Motor neuron (in vitro differentiated cells): ENCODE results near the gene SUN2. TPM values are rescaled to one million over a fixed set of nuclear protein-coding genes. Genes with fewer than 3 reads are reported as not detected.

ENCODE experiments used
- ATAC-seq, 8 experiments: fragments of 200-7000 bp; cut with Tn5 transposase; replicated peaks in 6 of 8; 2 replicates each; pipeline ENCODE4 v1.8.0; 2021; ENCODE audit warnings: mild to moderate bottlenecking in 8 of 8, moderate library complexity in 8 of 8
- H3K27ac ChIP-seq, 2 donors: fragments of 250-450 bp; sonication (Bioruptor Pico); 2 replicates each; pipeline ENCODE4 v1.9.0; 2021; ENCODE audit warnings: antibody characterized with exemption in 2 of 2, mild to moderate bottlenecking in 2 of 2, moderate library complexity in 1 of 2
- H3K4me1 ChIP-seq, 2 donors: fragments of 250-450 bp; sonication (Bioruptor Pico); replicated peaks in 1 of 2; 2 replicates each; pipeline ENCODE4 v1.6.1; 2021; ENCODE audit warnings: antibody characterized with exemption in 2 of 2, mild to moderate bottlenecking in 2 of 2, moderate library complexity in 1 of 2
- H3K4me3 ChIP-seq, 5 donors: fragments of 250-450 bp; sonication (Bioruptor Pico); 2 replicates each; pipeline ENCODE4 v1.9.0; 2021; ENCODE audit warnings: antibody characterized with exemption in 5 of 5, mild to moderate bottlenecking in 5 of 5, moderate library complexity in 4 of 5
- WGBS, 10 experiments: fragments of 450-650 bp; shearing (Covaris generic); methylation state at CpG; one replicate each; pipeline ENCODE4 v1.0.0; 2022; 5-methylcytosine and 5-hydroxymethylcytosine counted together
- in situ Hi-C, 9 experiments: fragments of 400-800 bp; cut with MboI; loops; one replicate each; pipeline ENCODE4 v1.15.0; 2021; ENCODE audit warnings: low sequenced_read_pairs in 9 of 9, low pct_unique_long_range_greater_than_20kb in 2 of 9; ENCODE audit not compliant: unreplicated experiment in 9 of 9
- total RNA-seq, 8 experiments: library from RNA; unstranded; fragments of 300-600 nt; gene quantifications; 2 replicates each; pipeline versions ENCODE4 v1.2.3 to v1.2.4, GENCODE V29; 2022

The SUN2 gene
- total RNA-seq, 8 experiments from 2014 or later = 29.8 to 49.9 (median 38.0) TPM

- Histone ChIP-seq H3K4me3 (no peak overlapping the region), H3K27ac (no peak overlapping the region), H3K4me1 (peaks cover 0 to under 1% of the 10 kb centered on the region in 2 donors)
- peak in 3 of 8 experiments; percentile 5 to 15 (median 11) for ATAC-seq
- in situ Hi-C loops = no loop called here
- WGBS, 10 experiments = 80 to 100% (median 92%) methylated on average over 1 to 2 of the region's 14 CpGs; no CpG with 5 or more reads in 5 of the 10 experiments
These were observed 7.2 kb downstream of the SUN2 start for GRCh38 chr22:38748487-38749136.

- 56 to 100% (median 94%) methylated on average over 1 to 6 of the region's 14 CpGs; no CpG with 5 or more reads in 3 of the 10 experiments for WGBS, 10 experiments
- no peaks in the 10 kb centered on the region for H3K4me1 ChIP-seq
- no peak for ATAC-seq
- no peak overlapping the region for H3K27ac ChIP-seq
- in situ Hi-C loops = no loop called here
- H3K4me3 ChIP-seq = no peak overlapping the region
These were observed 9.9 kb downstream of the SUN2 start for GRCh38 chr22:38745676-38746460.

GRCh38 chr22:38744981-38745380 is 10.8 kb downstream of the SUN2 start:
- no peak for ATAC-seq
- WGBS, 10 experiments = 90 to 100% (median 100%) methylated on average over 1 to 2 of the region's 6 CpGs; no CpG with 5 or more reads in 6 of the 10 experiments
- no peak overlapping the region for H3K4me3 ChIP-seq
- no peak overlapping the region for H3K27ac ChIP-seq
- H3K4me1 ChIP-seq = no peaks in the 10 kb centered on the region
- in situ Hi-C loops = no loop called here

GRCh38 chr22:38742176-38742942 is 13.4 kb downstream of the SUN2 start:
- H3K27ac ChIP-seq = no peak overlapping the region
- in situ Hi-C loops = no loop called here
- 80 to 100% (median 91%) methylated on average over 1 to 8 of the region's 25 CpGs; no CpG with 5 or more reads in 1 of the 10 experiments for WGBS, 10 experiments
- no peak overlapping the region for H3K4me3 ChIP-seq
- no peaks in the 10 kb centered on the region for H3K4me1 ChIP-seq
- ATAC-seq = no peak

- in situ Hi-C loops = no loop called here
These were observed 14.2 kb downstream of the SUN2 start for GRCh38 chr22:38741576-38741975.

GRCh38 chr22:38741166-38741565 is 14.6 kb downstream of the SUN2 start:
- in situ Hi-C loops = no loop called here
- 79 to 100% (median 88%) methylated on average over 1 to 7 of the region's 9 CpGs; no CpG with 5 or more reads in 7 of the 10 experiments for WGBS, 10 experiments
- Histone ChIP-seq H3K27ac (no peak overlapping the region), H3K4me1 (no peaks in the 10 kb centered on the region), H3K4me3 (no peak overlapping the region)
- no peak for ATAC-seq

More at GRCh38 chr22:38741576-38741975, 14.2 kb downstream of the SUN2 start:
- WGBS, 10 experiments = 95 to 100% (median 100%) methylated on average over 1 to 7 of the region's 10 CpGs; no CpG with 5 or more reads in 6 of the 10 experiments
- H3K4me3 ChIP-seq = no peak overlapping the region
- H3K4me1 ChIP-seq = no peaks in the 10 kb centered on the region
- ATAC-seq = no peak
- no peak overlapping the region for H3K27ac ChIP-seq

GRCh38 chr22:38740754-38741153 is 15.0 kb downstream of the SUN2 start:
- 59 to 82% methylated on average over 3 of the region's 8 CpGs; no CpG with 5 or more reads in 8 of the 10 experiments for WGBS, 10 experiments
- in situ Hi-C loops = no loop called here
- H3K4me3 ChIP-seq = no peak overlapping the region
- no peak overlapping the region for H3K27ac ChIP-seq
- ATAC-seq = peak in 3 of 8 experiments; percentile 5 to 38 (median 14)
- H3K4me1 ChIP-seq = no peaks in the 10 kb centered on the region

- WGBS, 10 experiments = 90 to 100% (median 96%) methylated on average over 1 to 9 of the region's 15 CpGs; no CpG with 5 or more reads in 6 of the 10 experiments
- in situ Hi-C loops = no loop called here
- Histone ChIP-seq H3K4me1 (no peaks in the 10 kb centered on the region), H3K27ac (no peak overlapping the region), H3K4me3 (no peak overlapping the region)
- ATAC-seq = no peak
These were observed 15.6 kb downstream of the SUN2 start for GRCh38 chr22:38740116-38740723.

- 91 to 100% (median 100%) methylated on average over 1 to 8 of the region's 20 CpGs; no CpG with 5 or more reads in 4 of the 10 experiments for WGBS, 10 experiments
- in situ Hi-C loops = no loop called here
- H3K4me3 ChIP-seq = no peak overlapping the region
- no peaks in the 10 kb centered on the region for H3K4me1 ChIP-seq
- ATAC-seq = peak in 1 of 8 experiments; percentile 7
- no peak overlapping the region for H3K27ac ChIP-seq
These were observed 16.3 kb downstream of the SUN2 start for GRCh38 chr22:38739300-38740055.

- no peak overlapping the region for H3K4me3 ChIP-seq
- no peak for ATAC-seq
- H3K27ac ChIP-seq = no peak overlapping the region
- in situ Hi-C loops = no loop called here
- peaks cover 0 to under 1% of the 10 kb centered on the region in 2 donors for H3K4me1 ChIP-seq
- 80 to 100% (median 95%) methylated on average over 1 to 11 of the region's 18 CpGs; no CpG with 5 or more reads in 5 of the 10 experiments for WGBS, 10 experiments
These were observed 17.2 kb downstream of the SUN2 start for GRCh38 chr22:38738475-38739070.

GRCh38 chr22:38737302-38738060 is 18.3 kb downstream of the SUN2 start:
- H3K27ac ChIP-seq = no peak overlapping the region
- H3K4me1 ChIP-seq = peaks cover 0 to 2% of the 10 kb centered on the region in 2 donors
- ATAC-seq = no peak
- in situ Hi-C loops = no loop called here
- H3K4me3 ChIP-seq = no peak overlapping the region
- 60 to 100% (median 88%) methylated on average over 1 to 9 of the region's 21 CpGs; no CpG with 5 or more reads in 2 of the 10 experiments for WGBS, 10 experiments
